Neural progenitor cell (in vitro differentiated cells): ENCODE measurements around the gene PPFIA4.

Source experiments
- EZH2 ChIP-seq: fragments of 200-600 bp; sonication (generic); IDR thresholded peaks from 2 replicates; pipeline ENCODE4 v1.6.1; 2017; ENCODE audit warnings: antibody characterized with exemption, mild to moderate bottlenecking, moderate library complexity
- EZH2phosphoT487 ChIP-seq: fragments of 200-600 bp; sonication (generic); IDR thresholded peaks from 2 replicates; pipeline ENCODE4 v1.6.1; 2017; ENCODE audit warnings: antibody characterized with exemption
- TF ChIP-seq, protein P1 (sequence below): fragments of 200-600 bp; sonication (generic); IDR thresholded peaks from 2 replicates; pipeline ENCODE4 v1.5.1; 2017; ENCODE audit warnings: antibody characterized with exemption, mild to moderate bottlenecking

DNA sequence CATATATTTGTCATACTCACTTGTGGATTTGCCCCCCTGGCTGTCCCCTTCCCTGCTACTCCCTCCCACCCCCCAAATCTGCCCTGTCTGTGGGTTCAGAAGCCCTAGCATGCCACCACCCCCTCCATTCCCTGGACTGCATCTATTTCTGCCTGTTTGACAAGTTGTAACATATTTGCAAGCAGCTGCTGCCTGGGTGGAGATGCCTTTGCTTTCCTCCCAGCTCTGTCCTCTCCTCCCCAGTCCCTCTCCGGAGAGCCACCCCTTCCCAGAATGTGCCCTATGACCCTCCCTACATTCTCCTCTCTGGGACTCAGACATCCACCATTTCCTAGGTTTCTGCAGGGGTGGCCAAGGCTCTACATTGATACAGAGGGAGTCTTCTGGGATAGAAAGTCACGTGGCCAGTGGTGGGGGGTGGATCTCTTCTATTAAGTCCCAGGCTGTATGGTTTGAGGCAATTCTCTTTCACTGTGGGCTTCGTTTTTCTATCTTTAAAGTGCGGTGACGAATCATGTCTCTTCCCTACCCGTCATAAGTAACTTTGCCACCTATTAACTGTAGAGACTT is 65.6 kb downstream of the PPFIA4 start:
- TF ChIP-seq, protein P1, sequence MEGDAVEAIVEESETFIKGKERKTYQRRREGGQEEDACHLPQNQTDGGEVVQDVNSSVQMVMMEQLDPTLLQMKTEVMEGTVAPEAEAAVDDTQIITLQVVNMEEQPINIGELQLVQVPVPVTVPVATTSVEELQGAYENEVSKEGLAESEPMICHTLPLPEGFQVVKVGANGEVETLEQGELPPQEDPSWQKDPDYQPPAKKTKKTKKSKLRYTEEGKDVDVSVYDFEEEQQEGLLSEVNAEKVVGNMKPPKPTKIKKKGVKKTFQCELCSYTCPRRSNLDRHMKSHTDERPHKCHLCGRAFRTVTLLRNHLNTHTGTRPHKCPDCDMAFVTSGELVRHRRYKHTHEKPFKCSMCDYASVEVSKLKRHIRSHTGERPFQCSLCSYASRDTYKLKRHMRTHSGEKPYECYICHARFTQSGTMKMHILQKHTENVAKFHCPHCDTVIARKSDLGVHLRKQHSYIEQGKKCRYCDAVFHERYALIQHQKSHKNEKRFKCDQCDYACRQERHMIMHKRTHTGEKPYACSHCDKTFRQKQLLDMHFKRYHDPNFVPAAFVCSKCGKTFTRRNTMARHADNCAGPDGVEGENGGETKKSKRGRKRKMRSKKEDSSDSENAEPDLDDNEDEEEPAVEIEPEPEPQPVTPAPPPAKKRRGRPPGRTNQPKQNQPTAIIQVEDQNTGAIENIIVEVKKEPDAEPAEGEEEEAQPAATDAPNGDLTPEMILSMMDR = no peak
- no peak for TF ChIP-seq EZH2phosphoT487
- no peak for TF ChIP-seq EZH2
